K562 (cell line): ENCODE measurements around the gene DNAJC17. TPM values are rescaled to one million over a fixed set of nuclear protein-coding genes. Genes with fewer than 3 reads are reported as not detected.

Source experiments
- ATF7 ChIP-seq: fragments of 450-650 bp; IDR thresholded peaks from 2 replicates; pipeline ENCODE4 v1.7.1; 2014; ENCODE audit warnings: mild to moderate bottlenecking, moderate library complexity
- BHLHE40 ChIP-seq: IDR thresholded peaks from 2 replicates; pipeline ENCODE4 v1.6.1; 2011; ENCODE audit warnings: low read length, improper control_type of control experiment
- CEBPG ChIP-seq, 3 experiments: fragments of 200-800 bp in 1 of 3; sonication (Bioruptor generic) in 1 of 3; sonication (generic) in 1 of 3; formaldehyde crosslinking in 1 of 3; IDR thresholded peaks in 2 of 3; conservative IDR thresholded peaks in 1 of 3; 2 replicates each; pipeline versions ENCODE4 v1.6.1 to v1.8.0; 2016 to 2022; ENCODE audit warnings: missing compliant biosample characterization in 2 of 3, missing genetic modification characterization in 2 of 3, mild to moderate bottlenecking in 1 of 3, missing genetic modification reagents in 1 of 3
- EGR1 ChIP-seq: fragments of 450-650 bp; conservative IDR thresholded peaks from 2 replicates; pipeline ENCODE4 v1.6.1; 2017; ENCODE audit warnings: mild to moderate bottlenecking
- FOSL1 ChIP-seq: fragments of 200-800 bp; sonication (Bioruptor generic); conservative IDR thresholded peaks from 2 replicates; pipeline ENCODE4 v1.6.1; 2016; ENCODE audit warnings: missing genetic modification characterization, missing compliant biosample characterization
- GABPB1 ChIP-seq: sonication (generic); formaldehyde crosslinking; IDR thresholded peaks from 2 replicates; pipeline ENCODE4 v1.8.0; 2022; ENCODE audit warnings: mild to moderate bottlenecking, missing genetic modification reagents
- MAFG ChIP-seq: fragments of 450-650 bp; conservative IDR thresholded peaks from 2 replicates; pipeline ENCODE4 v1.6.1; 2016; ENCODE audit warnings: missing genetic modification characterization, missing compliant biosample characterization
- RBM34 ChIP-seq: fragments of 200-400 bp; formaldehyde crosslinking; IDR thresholded peaks from 2 replicates; pipeline ENCODE4 v1.6.1; 2018; ENCODE audit warnings: low read length, borderline replicate concordance; ENCODE audit not compliant: insufficient read depth
- SMAD2 ChIP-seq: fragments of 150-350 bp; IDR thresholded peaks from 2 replicates; pipeline ENCODE4 v1.6.1; 2014; ENCODE audit warnings: low read depth, mild to moderate bottlenecking, low read length
- USF1 ChIP-seq: sonication (generic); formaldehyde crosslinking; IDR thresholded peaks from 2 replicates; pipeline ENCODE4 v1.9.0; 2022; ENCODE audit warnings: mild to moderate bottlenecking, missing genetic modification reagents
- ZNF696 ChIP-seq: fragments of 250-450 bp; sonication (Bioruptor Pico); conservative IDR thresholded peaks from 2 replicates; pipeline ENCODE4 v1.4.0; 2020; ENCODE audit warnings: mild to moderate bottlenecking, moderate library complexity
- ZNF707 ChIP-seq: fragments of 250-450 bp; sonication (Bioruptor Pico); conservative IDR thresholded peaks from 2 replicates; pipeline ENCODE4 v1.8.0; 2022; ENCODE audit warnings: inconsistent platforms, mild to moderate bottlenecking, moderate library complexity
- polyA plus RNA-seq, 8 experiments: library from polyadenylated mRNA; depleted of rRNA in 4 of 8; stranded (reverse) in 5 of 8; unstranded in 3 of 8; fragments of >200 nt; fragmentation: Nextera tagmentation in 2 of 8; fragmentation: Illumina TruSeq in 1 of 8; extraction: Ambion mirVana in 2 of 8; extraction: Trizol in 1 of 8; gene quantifications; 2 replicates each; pipeline versions ENCODE4 v1.2.1 to v1.2.3, GENCODE V29; 2011 to 2014; ENCODE audit warnings: inconsistent platforms in 1 of 8, missing spikeins in 1 of 8
- total RNA-seq, 7 experiments: library from RNA; depleted of rRNA in 6 of 7; stranded (reverse); fragments of >200 nt in 6 of 7; fragmentation: Illumina TruSeq in 2 of 7; extraction: Trizol in 2 of 7; gene quantifications; 2 replicates each; pipeline versions ENCODE4 v1.2.1 to v1.2.3, GENCODE V29; 2011 to 2021; ENCODE audit warnings: low replicate concordance in 1 of 7
- TF ChIP-seq, protein P1 (sequence below): fragments of 450-650 bp; IDR thresholded peaks from 2 replicates; pipeline ENCODE4 v1.6.1; 2016; ENCODE audit warnings: mild to moderate bottlenecking
- TF ChIP-seq, protein P2 (sequence below), 2 experiments: fragments of 450-650 bp; conservative IDR thresholded peaks; 2 replicates each; pipeline ENCODE4 v1.6.1; 2017; ENCODE audit warnings: mild to moderate bottlenecking in 2 of 2, moderate library complexity in 2 of 2
- TF ChIP-seq, protein P3 (sequence below), 2 experiments: fragments of 450-650 bp in 1 of 2; sonication (generic) in 1 of 2; formaldehyde crosslinking in 1 of 2; IDR thresholded peaks in 1 of 2; conservative IDR thresholded peaks in 1 of 2; 2 replicates each; pipeline versions ENCODE4 v1.6.1 to v1.8.1; 2016 to 2023; ENCODE audit warnings: mild to moderate bottlenecking in 2 of 2, moderate library complexity in 2 of 2, inconsistent platforms in 1 of 2, missing genetic modification reagents in 1 of 2
- TF ChIP-seq, protein P4 (sequence below): fragments of 250-450 bp; sonication (Bioruptor Pico); IDR thresholded peaks from 2 replicates; pipeline ENCODE4 v1.9.0; 2021; ENCODE audit warnings: mild to moderate bottlenecking, inconsistent platforms

The DNAJC17 gene
- total and polyA plus RNA-seq, 9 of the 15 experiments (the other 6 are each of a cell fraction or from before 2014, with no cell fraction given): 2.4 to 79.4 (median 44.2) TPM

DNA sequence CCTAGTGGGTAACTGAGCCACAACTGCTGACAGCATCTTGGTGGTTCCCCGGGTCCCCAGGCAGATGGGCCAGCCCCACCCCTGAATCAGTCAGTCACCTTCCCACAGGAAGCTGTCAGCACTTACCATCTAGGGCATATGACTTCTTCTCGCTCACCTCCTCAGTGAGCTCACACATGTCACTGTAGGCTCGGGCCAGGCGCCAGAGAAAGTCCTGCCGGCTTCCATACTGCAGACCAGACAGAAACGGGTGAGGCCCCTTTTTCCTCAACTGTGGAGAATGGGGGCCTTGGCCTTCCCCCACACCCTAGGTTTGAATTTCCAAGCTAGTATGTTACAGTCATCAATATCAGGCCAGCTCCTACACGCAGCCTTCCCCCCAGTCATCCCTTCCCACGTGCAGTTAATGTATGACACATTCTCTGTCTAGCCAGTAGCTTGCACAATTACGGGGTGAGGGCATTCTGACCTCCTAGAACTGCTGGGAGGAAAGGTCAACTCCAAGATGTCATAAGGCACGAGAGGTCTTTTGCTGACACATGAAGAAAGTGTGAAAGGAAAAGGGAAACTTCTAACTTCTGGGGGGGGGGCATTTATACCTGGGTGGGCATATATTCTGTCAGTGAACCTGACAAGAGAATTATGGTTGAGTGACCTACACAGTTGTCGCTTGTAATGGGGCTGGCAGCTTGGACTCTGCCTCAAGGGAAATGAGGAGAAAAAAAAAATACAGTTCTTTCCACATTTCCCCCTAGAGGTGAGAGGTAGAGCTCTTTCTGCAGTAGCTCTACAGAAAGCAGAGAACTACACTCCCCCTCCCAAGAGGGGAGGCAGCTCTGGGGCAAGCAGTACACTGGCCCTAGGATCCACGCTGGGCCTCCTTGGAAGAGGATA is 63.1 kb downstream of the DNAJC17 start (continued):
- TF ChIP-seq EGR1 (peak; percentile 32), ATF7 (0 out of 2 replicates have a peak, but pooled peaks have one; percentile 17), SMAD2 (no peak), USF1 (CRISPR knock-in tag) (0 out of 2 replicates have a peak, but pooled peaks have one; percentile 29), MAFG (tag) (peak; percentile 67; the same call in 1 of the 2 replicates), GABPB1 (CRISPR knock-in tag) (peak; percentile 58; the same call in 1 of the 2 replicates), BHLHE40 (peak; percentile 93), CEBPG (CRISPR knock-in tag; IDR thresholded peaks at IDR 0.05) (peak; percentile 72), CEBPG (tag; conservative IDR thresholded peaks at IDR 0.05 in 1 of 2, IDR thresholded peaks at IDR 0.05 in 1 of 2) (peak in 1 of 2 experiments; percentile 88; a peak in 2 of 4 replicates), FOSL1 (tag) (peak; percentile 87), RBM34 (no peak), ZNF707 (CRISPR knock-in tag) (no peak), ZNF696 (CRISPR knock-in tag) (no peak)
- TF ChIP-seq, protein P1, sequence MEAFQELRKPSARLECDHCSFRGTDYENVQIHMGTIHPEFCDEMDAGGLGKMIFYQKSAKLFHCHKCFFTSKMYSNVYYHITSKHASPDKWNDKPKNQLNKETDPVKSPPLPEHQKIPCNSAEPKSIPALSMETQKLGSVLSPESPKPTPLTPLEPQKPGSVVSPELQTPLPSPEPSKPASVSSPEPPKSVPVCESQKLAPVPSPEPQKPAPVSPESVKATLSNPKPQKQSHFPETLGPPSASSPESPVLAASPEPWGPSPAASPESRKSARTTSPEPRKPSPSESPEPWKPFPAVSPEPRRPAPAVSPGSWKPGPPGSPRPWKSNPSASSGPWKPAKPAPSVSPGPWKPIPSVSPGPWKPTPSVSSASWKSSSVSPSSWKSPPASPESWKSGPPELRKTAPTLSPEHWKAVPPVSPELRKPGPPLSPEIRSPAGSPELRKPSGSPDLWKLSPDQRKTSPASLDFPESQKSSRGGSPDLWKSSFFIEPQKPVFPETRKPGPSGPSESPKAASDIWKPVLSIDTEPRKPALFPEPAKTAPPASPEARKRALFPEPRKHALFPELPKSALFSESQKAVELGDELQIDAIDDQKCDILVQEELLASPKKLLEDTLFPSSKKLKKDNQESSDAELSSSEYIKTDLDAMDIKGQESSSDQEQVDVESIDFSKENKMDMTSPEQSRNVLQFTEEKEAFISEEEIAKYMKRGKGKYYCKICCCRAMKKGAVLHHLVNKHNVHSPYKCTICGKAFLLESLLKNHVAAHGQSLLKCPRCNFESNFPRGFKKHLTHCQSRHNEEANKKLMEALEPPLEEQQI: no peak
- TF ChIP-seq, protein P2, sequence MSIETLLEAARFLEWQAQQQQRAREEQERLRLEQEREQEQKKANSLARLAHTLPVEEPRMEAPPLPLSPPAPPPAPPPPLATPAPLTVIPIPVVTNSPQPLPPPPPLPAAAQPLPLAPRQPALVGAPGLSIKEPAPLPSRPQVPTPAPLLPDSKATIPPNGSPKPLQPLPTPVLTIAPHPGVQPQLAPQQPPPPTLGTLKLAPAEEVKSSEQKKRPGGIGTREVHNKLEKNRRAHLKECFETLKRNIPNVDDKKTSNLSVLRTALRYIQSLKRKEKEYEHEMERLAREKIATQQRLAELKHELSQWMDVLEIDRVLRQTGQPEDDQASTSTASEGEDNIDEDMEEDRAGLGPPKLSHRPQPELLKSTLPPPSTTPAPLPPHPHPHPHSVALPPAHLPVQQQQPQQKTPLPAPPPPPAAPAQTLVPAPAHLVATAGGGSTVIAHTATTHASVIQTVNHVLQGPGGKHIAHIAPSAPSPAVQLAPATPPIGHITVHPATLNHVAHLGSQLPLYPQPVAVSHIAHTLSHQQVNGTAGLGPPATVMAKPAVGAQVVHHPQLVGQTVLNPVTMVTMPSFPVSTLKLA (conservative IDR thresholded peaks at IDR 0.05): peak; percentile 68 to 82; a peak in 3 of 4 replicates
- TF ChIP-seq, protein P3, sequence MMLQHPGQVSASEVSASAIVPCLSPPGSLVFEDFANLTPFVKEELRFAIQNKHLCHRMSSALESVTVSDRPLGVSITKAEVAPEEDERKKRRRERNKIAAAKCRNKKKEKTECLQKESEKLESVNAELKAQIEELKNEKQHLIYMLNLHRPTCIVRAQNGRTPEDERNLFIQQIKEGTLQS (IDR thresholded peaks at IDR 0.05): peak; percentile 78
- TF ChIP-seq, protein P3 (CRISPR knock-in tag; conservative IDR thresholded peaks at IDR 0.05): no peak
- TF ChIP-seq, protein P4, sequence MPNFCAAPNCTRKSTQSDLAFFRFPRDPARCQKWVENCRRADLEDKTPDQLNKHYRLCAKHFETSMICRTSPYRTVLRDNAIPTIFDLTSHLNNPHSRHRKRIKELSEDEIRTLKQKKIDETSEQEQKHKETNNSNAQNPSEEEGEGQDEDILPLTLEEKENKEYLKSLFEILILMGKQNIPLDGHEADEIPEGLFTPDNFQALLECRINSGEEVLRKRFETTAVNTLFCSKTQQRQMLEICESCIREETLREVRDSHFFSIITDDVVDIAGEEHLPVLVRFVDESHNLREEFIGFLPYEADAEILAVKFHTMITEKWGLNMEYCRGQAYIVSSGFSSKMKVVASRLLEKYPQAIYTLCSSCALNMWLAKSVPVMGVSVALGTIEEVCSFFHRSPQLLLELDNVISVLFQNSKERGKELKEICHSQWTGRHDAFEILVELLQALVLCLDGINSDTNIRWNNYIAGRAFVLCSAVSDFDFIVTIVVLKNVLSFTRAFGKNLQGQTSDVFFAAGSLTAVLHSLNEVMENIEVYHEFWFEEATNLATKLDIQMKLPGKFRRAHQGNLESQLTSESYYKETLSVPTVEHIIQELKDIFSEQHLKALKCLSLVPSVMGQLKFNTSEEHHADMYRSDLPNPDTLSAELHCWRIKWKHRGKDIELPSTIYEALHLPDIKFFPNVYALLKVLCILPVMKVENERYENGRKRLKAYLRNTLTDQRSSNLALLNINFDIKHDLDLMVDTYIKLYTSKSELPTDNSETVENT (CRISPR knock-in tag): no peak
